Pancreas (tissue), 10 donors: ENCODE results near the gene HOXA6. TPM values are rescaled to one million over a fixed set of nuclear protein-coding genes. Genes with fewer than 3 reads are reported as not detected.
A peak's percentile ranks its signal among the peaks of the same experiment; 100 is the strongest.

Experiments
- ATAC-seq, 4 donors: fragments of 200-7000 bp; cut with Tn5 transposase; one replicate each; pipeline versions ENCODE4 v1.8.0 to v1.9.1; 2020; ENCODE audit warnings: mild to moderate bottlenecking in 4 of 4, moderate library complexity in 4 of 4
- DNase-seq, 6 donors: peaks; one replicate each; pipeline ENCODE4 v3.0.0-alpha.2; 2020
- FAIRE-seq: peaks from 2 replicates; lab custom pipeline; 2012; peaks lifted over from hg19 to GRCh38; lab: Jason Lieb, UNC
- H3K27ac ChIP-seq, 4 donors: fragments of 200-600 bp; sonication (generic); 1 replicate in 3 of 4; 2 replicates in 1 of 4; pipeline versions ENCODE4 v1.5.0 to v1.8.0; 2020
- H3K27me3 ChIP-seq, 4 donors: fragments of 200-600 bp; one replicate each; pipeline ENCODE4 v1.8.0; 2021
- H3K36me3 ChIP-seq, 3 donors: fragments of 200-600 bp; sonication (generic) in 1 of 3; one replicate each; pipeline versions ENCODE4 v1.5.0 to v1.8.0; 2020 to 2021
- H3K4me1 ChIP-seq, 3 donors: fragments of 200-600 bp; one replicate each; pipeline ENCODE4 v1.8.0; 2021
- H3K4me3 ChIP-seq, 4 donors: fragments of 200-600 bp; sonication (generic) in 2 of 4; one replicate each; pipeline versions ENCODE4 v1.5.0 to v1.8.0; 2020 to 2021
- H3K9me3 ChIP-seq, 4 donors: fragments of 200-600 bp; one replicate each; pipeline ENCODE4 v1.8.0; 2021
- WGBS, 2 donors: extraction: QIAGEN DNeasy Blood & Tissue Kit; methylation state at CpG; one replicate each; pipeline ENCODE4 v1.1.7; 2013; 5-methylcytosine and 5-hydroxymethylcytosine counted together
- intact Hi-C, 3 donors: fragments of 100-400 bp; cut with DNase I; formaldehyde crosslinking; loops; one replicate each; pipeline versions ENCODE4 v1.11.1 to v1.14.2; 2022
- polyA plus RNA-seq, 2 donors: library from polyadenylated mRNA; stranded (reverse); fragments of 200-250 nt; gene quantifications; one replicate each; pipeline ENCODE4 v1.2.3, GENCODE V29; 2013
- total RNA-seq, 6 donors: library from RNA; stranded (reverse); fragmentation: NEBNext Ultra II Directional in 4 of 6; extraction: Animal tissue kit (Norgen Biotek cat#: 25700) in 4 of 6; gene quantifications; one replicate each; pipeline versions ENCODE4 v1.2.1 to v1.2.4, GENCODE V29; 2021 to 2023
- TF ChIP-seq, protein P1 (sequence below), 4 donors: fragments of 200-600 bp; sonication (generic) in 3 of 4; IDR thresholded peaks; one replicate each; pipeline versions ENCODE4 v1.5.0 to v1.8.0; 2021; ENCODE audit warnings: antibody characterized with exemption in 4 of 4
- donor health status: healthy with polysubstance abuse.
- donor health status: DM: no; HTN: no; CAD: no; lungs with moderate emphysema.
- donor health status: DM: no; HTN: no; CAD: no.
- donor health status: control.
- donor health status: control.
- donor health status: Bipolar disorder and iron deficiency.
- donor health status: DM: yes; HTN: yes; CAD: no.
- donor health status: DM: no; HTN: no; CAD: no.
- donor health status: DM: no; HTN: no; CAD: no.
- donor health status: DM: yes; HTN: yes; CAD: no.

The HOXA6 gene
- total and polyA plus RNA-seq, 8 donors, result 0.12 to 0.34 TPM; not detected in 6

- Histone ChIP-seq H3K27ac (no peak overlapping the region), H3K4me1 (peaks cover 0 to 2% (median 0%) of the 10 kb centered on the region in 3 donors), H3K27me3 (peaks cover 19 to 79% (median 38%) of the 10 kb centered on the region in 4 donors), H3K9me3 (no peaks in the 10 kb centered on the region), H3K36me3 (no peaks in the 10 kb centered on the region), H3K4me3 (peak overlapping the region in 1 of 4 donors; percentile 10)
- no peak for FAIRE-seq
- DNase-seq, result peak in 3 of 6 donors; percentile 7 to 69 (median 56)
- TF ChIP-seq, protein P1, sequence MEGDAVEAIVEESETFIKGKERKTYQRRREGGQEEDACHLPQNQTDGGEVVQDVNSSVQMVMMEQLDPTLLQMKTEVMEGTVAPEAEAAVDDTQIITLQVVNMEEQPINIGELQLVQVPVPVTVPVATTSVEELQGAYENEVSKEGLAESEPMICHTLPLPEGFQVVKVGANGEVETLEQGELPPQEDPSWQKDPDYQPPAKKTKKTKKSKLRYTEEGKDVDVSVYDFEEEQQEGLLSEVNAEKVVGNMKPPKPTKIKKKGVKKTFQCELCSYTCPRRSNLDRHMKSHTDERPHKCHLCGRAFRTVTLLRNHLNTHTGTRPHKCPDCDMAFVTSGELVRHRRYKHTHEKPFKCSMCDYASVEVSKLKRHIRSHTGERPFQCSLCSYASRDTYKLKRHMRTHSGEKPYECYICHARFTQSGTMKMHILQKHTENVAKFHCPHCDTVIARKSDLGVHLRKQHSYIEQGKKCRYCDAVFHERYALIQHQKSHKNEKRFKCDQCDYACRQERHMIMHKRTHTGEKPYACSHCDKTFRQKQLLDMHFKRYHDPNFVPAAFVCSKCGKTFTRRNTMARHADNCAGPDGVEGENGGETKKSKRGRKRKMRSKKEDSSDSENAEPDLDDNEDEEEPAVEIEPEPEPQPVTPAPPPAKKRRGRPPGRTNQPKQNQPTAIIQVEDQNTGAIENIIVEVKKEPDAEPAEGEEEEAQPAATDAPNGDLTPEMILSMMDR (IDR thresholded peaks at IDR 0.05), result no peak
- ATAC-seq, result no peak
- intact Hi-C loops, result no loop called here
- WGBS, 2 donors, result 10% methylated on average over 46 of the region's 46 CpGs
These were observed 18.5 kb upstream of the HOXA6 start for GRCh38 chr7:27165996-27166530.

DNA sequence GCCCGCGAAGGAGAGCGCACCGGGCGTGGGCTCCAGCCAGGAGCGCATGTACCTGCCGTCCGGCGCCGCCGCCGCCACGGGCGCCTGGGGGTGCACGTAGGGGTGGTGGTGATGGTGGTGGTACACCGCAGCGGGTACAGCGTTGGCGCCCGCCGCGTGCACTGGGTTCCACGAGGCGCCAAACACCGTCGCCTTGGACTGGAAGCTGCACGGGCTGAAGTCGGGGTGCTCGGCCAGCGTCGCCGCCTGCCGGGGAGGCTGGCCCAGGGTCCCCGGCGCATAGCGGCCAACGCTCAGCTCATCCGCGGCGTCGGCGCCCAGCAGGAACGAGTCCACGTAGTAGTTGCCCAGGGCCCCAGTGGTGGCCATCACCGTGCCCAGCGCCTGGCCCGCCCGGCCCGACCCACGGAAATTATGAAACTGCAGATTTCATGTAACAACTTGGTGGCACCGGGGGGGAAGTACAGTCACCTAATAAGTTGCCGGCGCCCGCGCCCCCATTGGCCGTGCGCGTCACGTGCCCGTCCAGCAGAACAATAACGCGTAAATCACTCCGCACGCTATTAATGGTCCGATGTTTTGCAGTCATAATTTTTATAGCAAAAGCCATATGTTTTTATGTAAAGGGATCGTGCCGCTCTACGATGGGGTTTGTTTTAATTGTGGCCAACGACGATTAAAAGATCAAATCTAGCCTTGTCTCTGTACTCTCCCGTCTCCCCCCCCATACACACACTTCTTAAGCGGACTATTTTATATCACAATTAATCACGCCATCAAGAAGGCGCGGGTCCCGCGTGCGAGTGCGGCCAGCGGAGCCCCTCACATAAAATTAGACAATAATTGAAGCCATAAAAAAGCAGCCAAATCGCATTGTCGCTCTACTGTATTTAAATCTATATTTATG lies 17.8 kb upstream of the HOXA6 start, which contains the start of gene HOXA9:
HOXA9 (minus strand) TSS at position 449 of the 907 bp plus-strand sequence; CDS start at position 369, 80 bp downstream.
- peak in 3 of 6 donors; percentile 11 to 71 (median 61) for DNase-seq
- no peaks in the 10 kb centered on the region for H3K9me3 ChIP-seq
- H3K27me3 ChIP-seq, result peaks cover 17 to 78% (median 34%) of the 10 kb centered on the region in 4 donors
- no peak within 1 kb of the TSS for H3K27ac ChIP-seq
- intact Hi-C loops, result no loop called here
- TF ChIP-seq, protein P1 (IDR thresholded peaks at IDR 0.05), result no peak
- H3K4me3 ChIP-seq, result peak within 1 kb of the TSS in 1 of 4 donors; percentile 10
- no peaks in the 10 kb centered on the region for H3K36me3 ChIP-seq
- no peak for FAIRE-seq
- peaks cover 0 to 5% (median 4%) of the 10 kb centered on the region in 3 donors for H3K4me1 ChIP-seq
- 9 to 10% methylated on average over 79 to 82 of the region's 82 CpGs for WGBS, 2 donors
- no peak for ATAC-seq

DNA sequence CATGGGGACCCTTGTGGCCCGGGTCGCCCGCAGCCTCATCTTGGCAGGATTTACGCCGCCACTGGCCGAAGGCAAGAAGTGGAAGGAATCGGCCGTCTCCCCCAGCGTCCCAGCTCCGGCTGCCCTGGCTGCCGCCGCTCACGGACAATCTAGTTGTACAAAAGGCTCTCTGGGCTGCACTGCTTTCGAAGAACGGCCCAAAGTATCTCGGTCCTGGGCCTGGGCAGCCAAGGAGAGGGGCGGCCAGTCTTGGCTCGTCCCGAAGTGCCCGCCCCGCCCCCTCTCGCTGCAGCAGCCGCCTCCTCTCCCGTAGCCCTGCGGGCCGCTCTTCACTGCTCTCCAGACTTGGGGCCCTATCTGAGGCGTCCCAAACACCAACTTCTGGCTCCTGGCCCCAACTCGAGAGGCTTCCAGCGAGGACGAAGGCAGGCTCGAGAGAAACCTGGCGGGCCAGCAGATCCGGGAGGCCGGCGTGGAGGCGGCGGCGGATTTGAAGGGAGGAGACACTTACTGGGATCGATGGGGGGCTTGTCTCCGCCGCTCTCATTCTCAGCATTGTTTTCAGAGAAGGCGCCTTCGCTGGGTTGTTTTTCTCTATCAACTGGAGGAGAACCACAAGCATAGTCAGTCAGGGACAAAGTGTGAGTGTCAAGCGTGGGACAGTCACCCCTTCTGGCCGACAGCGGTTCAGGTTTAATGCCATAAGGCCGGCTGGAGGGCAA lies 17.0 kb upstream of the HOXA6 start:
- 8 to 10% methylated on average over 47 of the region's 47 CpGs for WGBS, 2 donors
- peak in 3 of 6 donors; percentile 11 to 65 (median 58) for DNase-seq
- no peak overlapping the region for H3K27ac ChIP-seq

DNA sequence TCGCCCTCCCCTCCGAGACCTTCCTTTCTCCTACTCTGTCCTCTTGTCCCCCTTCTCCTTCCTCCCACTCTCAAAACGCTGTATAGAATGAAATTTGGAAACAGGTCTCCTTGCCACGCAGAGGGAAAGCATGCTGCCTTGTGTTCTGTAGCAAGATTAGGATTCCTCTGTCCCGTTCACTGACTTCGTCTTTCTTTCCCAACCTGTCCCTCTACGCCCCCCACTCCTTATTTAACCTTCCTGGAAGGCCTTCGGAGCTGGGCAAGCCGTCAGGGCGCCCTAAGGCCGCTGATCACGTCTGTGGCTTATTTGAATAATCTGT lies 16.4 kb upstream of the HOXA6 start:
- WGBS, 2 donors, result 24 to 29% methylated on average over 12 of the region's 12 CpGs
- FAIRE-seq (no peak), ATAC-seq (no peak), DNase-seq (no peak)
- no peaks in the 10 kb centered on the region for H3K9me3 ChIP-seq
- no peak overlapping the region for H3K27ac ChIP-seq
- TF ChIP-seq, protein P1 (IDR thresholded peaks at IDR 0.05), result no peak
- peak overlapping the region in 1 of 4 donors; percentile 10 for H3K4me3 ChIP-seq
- H3K27me3 ChIP-seq, result peaks cover 9 to 78% (median 27%) of the 10 kb centered on the region in 4 donors
- peaks cover 0 to 7% (median 5%) of the 10 kb centered on the region in 3 donors for H3K4me1 ChIP-seq
- intact Hi-C loops, result no loop called here
- H3K36me3 ChIP-seq, result no peaks in the 10 kb centered on the region

More for the DNA sequence above, 17.0 kb upstream of the HOXA6 start:
- peak overlapping the region in 1 of 4 donors; percentile 10 for H3K4me3 ChIP-seq
- peaks cover 0 to 7% (median 5%) of the 10 kb centered on the region in 3 donors for H3K4me1 ChIP-seq
- H3K9me3 ChIP-seq, result no peaks in the 10 kb centered on the region
- TF ChIP-seq, protein P1 (IDR thresholded peaks at IDR 0.05), result no peak
- FAIRE-seq (no peak), ATAC-seq (no peak)
- H3K36me3 ChIP-seq, result no peaks in the 10 kb centered on the region
- H3K27me3 ChIP-seq, result peaks cover 10 to 78% (median 27%) of the 10 kb centered on the region in 4 donors
- intact Hi-C loops, result no loop called here
